Peyer's patch (tissue), 4 donors: ENCODE results near the gene ADGRD1. TPM values are rescaled to one million over a fixed set of nuclear protein-coding genes. Genes with fewer than 3 reads are reported as not detected.

ENCODE experiments used
- DNase-seq, 3 donors: peaks; one replicate each; pipeline ENCODE4 v3.0.0-alpha.2; 2017 to 2019
- H3K27ac ChIP-seq, 4 donors: fragments of 200-600 bp; sonication (generic); one replicate each; pipeline ENCODE4 v1.5.1; 2016 to 2019
- H3K27me3 ChIP-seq, 2 donors: fragments of 200-600 bp; sonication (generic); one replicate each; pipeline ENCODE4 v1.5.1; 2019
- H3K36me3 ChIP-seq, 3 donors: fragments of 200-600 bp; sonication (generic); one replicate each; pipeline ENCODE4 v1.5.1; 2016 to 2019
- H3K4me1 ChIP-seq, 4 donors: fragments of 200-600 bp; sonication (generic); one replicate each; pipeline ENCODE4 v1.5.1; 2016 to 2019
- H3K4me3 ChIP-seq, 4 donors: fragments of 200-600 bp; sonication (generic); 1 replicate in 3 of 4; 2 replicates in 1 of 4; pipeline ENCODE4 v1.5.1; 2016 to 2019; ENCODE audit warnings: mild to moderate bottlenecking in 1 of 4
- H3K9me3 ChIP-seq, 4 donors: fragments of 200-600 bp; sonication (generic); one replicate each; pipeline ENCODE4 v1.5.1; 2016 to 2019; ENCODE audit warnings: mild to moderate bottlenecking in 1 of 4
- POLR2A ChIP-seq, 2 donors: fragments of 450-650 bp; IDR thresholded peaks; one replicate each; pipeline ENCODE4 v1.5.1; 2017; ENCODE audit warnings: antibody characterized with exemption in 2 of 2, mild to moderate bottlenecking in 2 of 2, moderate library complexity in 2 of 2
- total RNA-seq, 4 donors: library from RNA; depleted of rRNA; stranded (reverse); fragments of >200 nt; gene quantifications; one replicate each; pipeline ENCODE4 v1.1.0, GENCODE V29; 2016
- TF ChIP-seq, protein P1 (sequence below), 6 experiments: fragments of 450-650 bp in 4 of 6; fragments of 200-600 bp in 2 of 6; sonication (generic) in 1 of 6; IDR thresholded peaks; one replicate each; pipeline ENCODE4 v1.5.1; 2017 to 2019; ENCODE audit warnings: antibody characterized with exemption in 6 of 6, mild to moderate bottlenecking in 3 of 6, moderate library complexity in 1 of 6

The ADGRD1 gene
- total RNA-seq, 4 donors from 2014 or later, result 7.0 to 42.9 (median 27.9) TPM

- Histone ChIP-seq H3K27me3 (no peaks in the 10 kb centered on the region), H3K4me3 (no peak overlapping the region), H3K36me3 (no peaks in the 10 kb centered on the region), H3K27ac (no peak overlapping the region), H3K4me1 (no peaks in the 10 kb centered on the region), H3K9me3 (no peaks in the 10 kb centered on the region)
- peak in 2 of 3 donors; percentile 6 to 19 for DNase-seq
- TF ChIP-seq, protein P1, sequence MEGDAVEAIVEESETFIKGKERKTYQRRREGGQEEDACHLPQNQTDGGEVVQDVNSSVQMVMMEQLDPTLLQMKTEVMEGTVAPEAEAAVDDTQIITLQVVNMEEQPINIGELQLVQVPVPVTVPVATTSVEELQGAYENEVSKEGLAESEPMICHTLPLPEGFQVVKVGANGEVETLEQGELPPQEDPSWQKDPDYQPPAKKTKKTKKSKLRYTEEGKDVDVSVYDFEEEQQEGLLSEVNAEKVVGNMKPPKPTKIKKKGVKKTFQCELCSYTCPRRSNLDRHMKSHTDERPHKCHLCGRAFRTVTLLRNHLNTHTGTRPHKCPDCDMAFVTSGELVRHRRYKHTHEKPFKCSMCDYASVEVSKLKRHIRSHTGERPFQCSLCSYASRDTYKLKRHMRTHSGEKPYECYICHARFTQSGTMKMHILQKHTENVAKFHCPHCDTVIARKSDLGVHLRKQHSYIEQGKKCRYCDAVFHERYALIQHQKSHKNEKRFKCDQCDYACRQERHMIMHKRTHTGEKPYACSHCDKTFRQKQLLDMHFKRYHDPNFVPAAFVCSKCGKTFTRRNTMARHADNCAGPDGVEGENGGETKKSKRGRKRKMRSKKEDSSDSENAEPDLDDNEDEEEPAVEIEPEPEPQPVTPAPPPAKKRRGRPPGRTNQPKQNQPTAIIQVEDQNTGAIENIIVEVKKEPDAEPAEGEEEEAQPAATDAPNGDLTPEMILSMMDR (IDR thresholded peaks at IDR 0.05), result no peak
- no peak for TF ChIP-seq POLR2A (IDR thresholded peaks at IDR 0.05)
Observed at GRCh38 chr12:131095826-131096680, 142.3 kb downstream of the ADGRD1 start.

DNA sequence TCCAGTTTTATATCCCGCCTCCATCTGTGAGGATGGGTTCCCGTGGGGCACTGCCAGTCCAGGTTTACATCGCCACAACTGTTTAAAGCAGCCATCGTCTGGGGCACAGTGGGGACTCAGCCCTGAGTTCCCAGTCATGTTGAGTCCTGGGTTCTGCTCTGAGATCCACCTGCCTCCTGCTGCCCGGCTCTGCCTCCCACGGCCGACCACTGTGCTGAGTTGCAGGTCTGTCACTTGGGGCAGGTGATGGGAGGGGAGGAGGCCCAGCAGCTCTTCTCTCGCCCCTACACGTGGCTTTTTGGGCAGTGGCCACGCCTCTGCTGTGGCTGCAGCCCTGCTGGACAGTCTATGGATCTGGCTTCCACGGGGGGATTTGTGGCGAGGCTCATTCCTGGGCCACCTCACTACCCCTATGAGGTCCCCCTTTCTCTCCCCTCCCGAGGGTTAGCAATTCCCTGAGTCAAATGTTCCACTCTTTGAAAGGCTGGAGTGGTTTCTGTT is 143.0 kb downstream of the ADGRD1 start:
- no peak overlapping the region for H3K27ac ChIP-seq
- H3K4me3 ChIP-seq, result no peak overlapping the region
- H3K9me3 ChIP-seq, result no peaks in the 10 kb centered on the region
- no peaks in the 10 kb centered on the region for H3K4me1 ChIP-seq
- H3K27me3 ChIP-seq, result no peaks in the 10 kb centered on the region
- TF ChIP-seq, protein P1 (IDR thresholded peaks at IDR 0.05), result no peak
- DNase-seq, result peak in 2 of 3 donors; percentile 24 to 35
- H3K36me3 ChIP-seq, result no peaks in the 10 kb centered on the region

- no peak overlapping the region for H3K4me3 ChIP-seq
- no peaks in the 10 kb centered on the region for H3K36me3 ChIP-seq
- H3K4me1 ChIP-seq, result no peaks in the 10 kb centered on the region
- peak in 2 of 3 donors; percentile 42 to 45 for DNase-seq
- TF ChIP-seq, protein P1 (IDR thresholded peaks at IDR 0.05), result no peak
- no peak for TF ChIP-seq POLR2A (IDR thresholded peaks at IDR 0.05)
- H3K27ac ChIP-seq, result no peak overlapping the region
- no peaks in the 10 kb centered on the region for H3K9me3 ChIP-seq
- H3K27me3 ChIP-seq, result no peaks in the 10 kb centered on the region
Observed at GRCh38 chr12:131097202-131098177, 143.8 kb downstream of the ADGRD1 start.

- TF ChIP-seq, protein P1 (IDR thresholded peaks at IDR 0.05), result no peak
- no peak for TF ChIP-seq POLR2A (IDR thresholded peaks at IDR 0.05)
- Histone ChIP-seq H3K27ac (no peak overlapping the region), H3K4me1 (no peaks in the 10 kb centered on the region), H3K4me3 (no peak overlapping the region), H3K27me3 (no peaks in the 10 kb centered on the region), H3K9me3 (no peaks in the 10 kb centered on the region), H3K36me3 (no peaks in the 10 kb centered on the region)
- DNase-seq, result peak in 2 of 3 donors; percentile 32 to 39
Observed at GRCh38 chr12:131098178-131098981, 144.7 kb downstream of the ADGRD1 start.
